Stimulated activated effector memory CD8-positive, alpha-beta T cell treated with anti-CD3 and anti-CD28 coated beads, Interleukin-12 subunit alpha, Interleukin-12 subunit beta, amount 100 ng/mL, for 72 hours (primary cell): ENCODE results near the gene DRAXIN.
A peak's percentile ranks its signal among the peaks of the same experiment; 100 is the strongest.

ENCODE experiments used
- ATAC-seq: fragments of 150-1000 bp; cut with Tn5 transposase; 2 replicates; pipeline ENCODE4 v1.10.0; 2021
- DNase-seq, 2 donors: peaks; one replicate each; pipeline ENCODE4 v3.0.0; 2021 to 2022; ENCODE audit warnings: low spot score in 2 of 2
- H3K27ac Mint-ChIP-seq: one replicate; pipeline ENCODE4 v1.8.0; 2022; ENCODE audit warnings: mild to moderate bottlenecking, mixed read lengths
- H3K36me3 Mint-ChIP-seq: one replicate; pipeline ENCODE4 v1.8.0; 2022; ENCODE audit warnings: mild to moderate bottlenecking, mixed read lengths
- H3K4me1 Mint-ChIP-seq: one replicate; pipeline ENCODE4 v1.8.0; 2022; ENCODE audit warnings: mixed read lengths
- H3K4me3 Mint-ChIP-seq: one replicate; pipeline ENCODE4 v1.8.0; 2022; ENCODE audit warnings: mild to moderate bottlenecking, mixed read lengths
- H3K9me3 Mint-ChIP-seq: one replicate; pipeline ENCODE4 v1.8.0; 2022; ENCODE audit warnings: mixed read lengths

Gene DRAXIN

DNA sequence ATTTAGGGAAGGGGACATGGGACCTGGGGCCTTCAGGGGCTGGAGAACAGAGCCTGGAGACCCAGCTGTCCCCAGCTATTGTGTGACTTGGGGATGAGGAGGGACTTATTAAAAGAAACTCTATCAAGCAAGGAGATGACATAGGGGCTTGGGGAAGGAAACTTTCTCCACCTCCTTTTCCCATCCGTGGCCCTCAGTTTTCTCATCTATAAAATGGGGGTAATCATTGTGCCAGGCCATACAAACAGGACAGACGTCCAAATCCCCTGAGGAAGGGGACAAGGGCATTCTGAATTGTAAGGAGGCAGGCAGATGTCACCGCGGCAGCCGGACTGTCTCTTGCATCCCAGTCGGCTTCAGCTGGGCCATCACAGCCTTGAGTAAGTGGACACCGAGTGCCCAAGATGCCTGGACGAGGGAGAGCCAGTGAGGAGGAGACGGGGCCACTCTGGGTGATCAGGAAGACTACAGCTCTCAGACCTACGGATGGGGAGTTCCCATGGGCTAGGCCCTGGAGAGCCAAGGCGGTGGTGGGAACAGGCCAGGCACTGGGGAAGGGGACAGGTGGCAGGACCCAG is 39.2 kb upstream of the DRAXIN start:
- H3K36me3 Mint-ChIP-seq: peaks cover 20% of the 10 kb centered on the region
- no peaks in the 10 kb centered on the region for H3K9me3 Mint-ChIP-seq
- ATAC-seq (no peak), DNase-seq (no peak)
- no peak overlapping the region for H3K27ac Mint-ChIP-seq
- H3K4me3 Mint-ChIP-seq: peak overlapping the region; percentile 3
- H3K4me1 Mint-ChIP-seq: peaks cover 30% of the 10 kb centered on the region

DNA sequence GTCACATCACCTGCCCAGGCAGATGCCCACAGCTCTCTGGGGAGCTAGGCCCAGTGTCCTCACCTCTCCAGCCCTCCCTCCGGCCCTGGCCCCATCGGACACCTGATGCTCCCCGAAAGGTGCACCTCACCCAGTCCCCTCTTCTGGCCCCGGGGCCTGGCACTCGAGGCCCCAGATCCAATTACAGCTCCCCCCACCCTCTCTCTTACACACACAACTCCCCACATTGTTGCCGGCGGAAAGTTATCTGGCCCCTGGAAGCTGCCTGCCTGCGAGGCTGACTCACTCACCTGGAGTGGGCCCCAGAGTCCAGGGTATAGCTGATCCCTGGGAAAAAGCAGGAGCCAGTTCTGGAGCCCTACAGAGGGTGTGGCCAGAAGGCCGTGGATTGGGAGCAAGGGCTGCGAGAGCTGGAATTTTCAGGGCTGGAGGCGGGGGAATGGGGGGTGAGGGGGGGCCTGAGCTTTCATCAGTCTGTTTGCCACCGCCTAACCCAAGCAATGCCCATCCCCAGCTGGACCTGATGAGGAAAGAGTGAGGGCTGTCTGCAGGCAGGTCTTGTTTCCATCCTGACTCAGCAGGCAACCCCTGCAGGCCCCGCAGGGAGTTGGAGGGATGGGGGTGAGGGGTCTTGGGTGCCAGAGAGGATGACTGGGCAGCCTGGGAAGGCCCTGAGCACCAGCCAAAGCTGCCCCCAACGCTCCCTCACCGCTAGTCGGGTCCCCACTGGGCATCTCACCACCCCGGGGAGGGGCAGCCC is 38.2 kb upstream of the DRAXIN start:
- H3K4me3 Mint-ChIP-seq: peak overlapping the region; percentile 67
- ATAC-seq (no peak), DNase-seq (no peak)
- peaks cover 28% of the 10 kb centered on the region for H3K36me3 Mint-ChIP-seq
- H3K9me3 Mint-ChIP-seq: no peaks in the 10 kb centered on the region
- H3K4me1 Mint-ChIP-seq: peaks cover 30% of the 10 kb centered on the region
- H3K27ac Mint-ChIP-seq: no peak overlapping the region

DNA sequence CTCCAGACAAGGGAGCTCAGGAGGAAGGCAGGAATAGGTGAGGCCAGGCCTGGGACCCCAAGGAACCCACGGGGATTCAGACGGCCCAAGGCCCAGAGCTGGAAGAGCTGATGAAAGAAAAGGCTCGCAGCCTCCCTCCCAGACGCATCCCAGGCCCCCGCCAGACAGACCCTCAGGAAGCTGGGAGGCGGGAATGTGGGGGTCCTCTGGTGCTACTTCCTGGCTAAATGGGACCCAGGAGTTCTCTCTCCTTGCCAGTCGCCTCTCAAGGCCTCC is 37.7 kb upstream of the DRAXIN start:
- H3K27ac Mint-ChIP-seq: no peak overlapping the region
- H3K4me1 Mint-ChIP-seq: peaks cover 30% of the 10 kb centered on the region
- no peak for ATAC-seq
- H3K4me3 Mint-ChIP-seq: peak overlapping the region; percentile 67
- peaks cover 30% of the 10 kb centered on the region for H3K36me3 Mint-ChIP-seq
- DNase-seq: no peak
- no peaks in the 10 kb centered on the region for H3K9me3 Mint-ChIP-seq

DNA sequence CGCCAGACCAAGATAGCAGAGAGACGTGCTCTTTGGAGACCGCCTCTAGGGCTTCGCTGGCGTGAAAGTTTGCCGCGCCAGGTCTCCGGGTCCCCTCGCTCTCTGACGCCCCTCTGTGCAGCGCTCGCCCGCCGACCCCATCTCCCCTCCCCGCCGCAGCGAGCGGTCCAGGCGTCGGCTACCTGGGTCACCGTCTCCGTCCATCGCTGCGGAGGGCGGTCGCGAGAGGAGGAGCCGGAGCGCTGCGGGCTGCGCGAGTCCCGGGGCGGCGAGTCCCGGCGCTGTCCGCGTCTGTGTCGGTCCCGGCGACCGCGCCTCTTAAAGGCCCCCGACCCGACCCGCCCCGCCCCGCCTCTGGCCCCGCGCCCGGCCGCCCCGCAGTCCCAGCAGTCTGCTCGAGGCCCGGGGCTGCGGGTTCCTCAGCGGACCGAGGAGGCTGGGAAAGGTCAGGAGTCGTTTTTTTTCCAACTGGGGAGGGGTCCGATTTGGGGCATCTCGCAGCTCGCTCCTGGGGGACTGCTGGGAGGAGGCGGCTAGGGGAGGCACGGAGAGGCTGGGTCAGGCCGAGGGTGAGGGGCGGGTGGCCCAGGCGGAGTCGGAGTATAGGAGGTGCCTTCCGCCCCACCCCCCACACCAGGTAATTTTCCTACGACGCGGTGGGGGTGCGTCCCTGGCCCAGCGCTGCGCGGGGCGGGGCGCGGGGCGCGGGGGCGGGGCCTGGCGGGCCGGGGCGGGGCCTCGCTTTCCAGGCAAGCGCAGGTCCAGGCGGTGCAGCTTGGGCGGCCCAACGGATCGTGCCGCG is 37.2 kb upstream of the DRAXIN start, which contains the start of the genes FBXO2 and FBXO44:
Gene FBXO2, minus strand, starts transcription at position 293 of the 802 bp plus-strand sequence. Its CDS starts 89 bp downstream, at position 204.
Gene FBXO44, plus strand, starts transcription at position 741 of the 802 bp plus-strand sequence. CDS start 959 bp downstream, outside the sequence.
- DNase-seq (peak; percentile 44 to 68), ATAC-seq (peak; percentile 69)
- Mint-ChIP-seq H3K27ac (peak within 1 kb of the TSS; percentile 50), H3K4me3 (peak within 1 kb of the TSS; percentile 67), H3K4me1 (peaks cover 30% of the 10 kb centered on the region), H3K9me3 (no peaks in the 10 kb centered on the region), H3K36me3 (peaks cover 35% of the 10 kb centered on the region)

DNA sequence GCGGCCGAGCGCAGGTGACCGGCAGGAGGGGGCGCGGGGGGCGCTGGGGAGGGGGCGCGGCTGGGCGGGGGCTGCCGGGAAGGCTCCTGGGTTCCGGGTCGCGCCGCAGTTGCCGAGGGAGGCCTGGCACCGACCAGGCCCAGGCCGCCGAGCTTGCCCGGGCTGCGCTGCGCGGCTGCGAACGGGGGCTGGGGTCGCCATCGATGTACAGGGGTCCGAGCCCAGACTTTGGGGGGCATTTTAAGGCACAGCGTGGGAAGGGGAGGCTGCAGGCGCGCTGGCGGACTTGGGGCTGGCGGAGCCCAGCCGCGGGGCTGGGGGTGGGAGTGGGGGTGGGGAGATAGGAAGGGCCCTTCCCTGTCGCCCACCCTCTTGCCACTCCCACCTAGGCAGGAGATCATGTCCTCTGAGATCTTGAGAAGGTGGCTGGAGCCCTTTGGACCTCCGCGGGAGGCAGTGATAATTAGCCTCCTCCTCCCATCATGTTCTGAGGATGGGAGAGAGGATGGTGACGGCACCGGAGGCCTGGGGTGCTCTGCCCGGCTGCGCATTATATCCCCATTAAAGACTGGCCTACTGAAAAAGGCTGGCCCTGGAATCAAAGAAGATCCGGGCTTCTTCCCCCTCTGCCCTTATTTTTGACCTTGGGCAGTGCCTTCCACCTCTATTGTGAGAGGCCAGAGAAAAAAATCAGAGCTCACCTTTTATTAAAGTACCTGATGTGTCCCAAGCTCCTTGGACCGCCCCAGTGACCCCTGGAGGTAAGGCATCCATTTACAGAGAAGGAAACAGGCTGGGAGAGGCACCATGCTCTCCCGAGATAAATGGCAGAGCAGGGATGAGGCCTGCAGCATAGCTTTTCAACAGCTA is 36.3 kb upstream of the DRAXIN start:
- peak overlapping the region; percentile 50 for H3K27ac Mint-ChIP-seq
- DNase-seq: no peak
- H3K36me3 Mint-ChIP-seq: peaks cover 42% of the 10 kb centered on the region
- peaks cover 24% of the 10 kb centered on the region for H3K4me1 Mint-ChIP-seq
- H3K4me3 Mint-ChIP-seq: peak overlapping the region; percentile 67
- H3K9me3 Mint-ChIP-seq: no peaks in the 10 kb centered on the region
- ATAC-seq: peak; percentile 33

DNA sequence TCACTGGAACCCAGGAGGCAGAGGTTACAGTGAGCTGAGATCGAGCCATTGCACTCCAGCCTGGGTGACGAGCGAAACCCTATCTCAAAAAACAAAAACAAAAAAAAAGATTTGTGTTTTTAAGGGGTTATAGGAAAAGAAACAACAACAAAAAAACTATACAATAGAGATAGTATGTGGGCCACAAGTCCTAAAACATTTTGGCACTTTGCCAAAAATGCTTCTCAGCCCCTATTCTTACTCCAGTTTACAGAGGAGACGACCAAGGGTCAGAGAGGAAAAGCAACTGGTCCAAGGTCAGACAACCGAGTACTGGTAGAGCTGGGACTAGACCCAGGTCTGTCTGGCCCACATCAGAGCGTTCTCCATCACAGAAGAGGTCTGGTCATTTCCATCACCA is 33.9 kb upstream of the DRAXIN start:
- H3K4me3 Mint-ChIP-seq: no peak overlapping the region
- no peak overlapping the region for H3K27ac Mint-ChIP-seq
- DNase-seq (no peak), ATAC-seq (no peak)
- H3K9me3 Mint-ChIP-seq: no peaks in the 10 kb centered on the region
- peaks cover 55% of the 10 kb centered on the region for H3K36me3 Mint-ChIP-seq
- peaks cover 9% of the 10 kb centered on the region for H3K4me1 Mint-ChIP-seq

DNA sequence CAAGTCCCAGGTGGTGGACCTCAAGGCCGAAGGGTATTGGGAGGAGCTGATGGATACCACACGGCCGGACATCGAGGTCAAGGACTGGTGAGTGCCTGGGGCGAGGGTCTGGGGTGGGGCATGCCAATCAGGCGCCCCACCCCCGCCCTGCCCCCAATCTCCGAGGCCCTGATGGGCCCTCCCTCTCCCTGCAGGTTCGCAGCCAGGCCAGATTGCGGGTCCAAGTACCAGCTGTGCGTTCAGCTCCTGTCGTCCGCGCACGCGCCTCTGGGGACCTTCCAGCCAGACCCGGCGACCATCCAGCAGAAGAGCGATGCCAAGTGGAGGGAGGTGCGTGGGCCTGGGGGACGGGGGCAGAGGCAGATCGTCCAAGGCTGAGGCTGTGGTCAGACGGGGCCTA is 33.0 kb upstream of the DRAXIN start:
- peaks cover 59% of the 10 kb centered on the region for H3K36me3 Mint-ChIP-seq
- no peaks in the 10 kb centered on the region for H3K9me3 Mint-ChIP-seq
- ATAC-seq (no peak), DNase-seq (no peak)
- H3K4me3 Mint-ChIP-seq: no peak overlapping the region
- peaks cover 9% of the 10 kb centered on the region for H3K4me1 Mint-ChIP-seq
- H3K27ac Mint-ChIP-seq: peak overlapping the region; percentile 54

DNA sequence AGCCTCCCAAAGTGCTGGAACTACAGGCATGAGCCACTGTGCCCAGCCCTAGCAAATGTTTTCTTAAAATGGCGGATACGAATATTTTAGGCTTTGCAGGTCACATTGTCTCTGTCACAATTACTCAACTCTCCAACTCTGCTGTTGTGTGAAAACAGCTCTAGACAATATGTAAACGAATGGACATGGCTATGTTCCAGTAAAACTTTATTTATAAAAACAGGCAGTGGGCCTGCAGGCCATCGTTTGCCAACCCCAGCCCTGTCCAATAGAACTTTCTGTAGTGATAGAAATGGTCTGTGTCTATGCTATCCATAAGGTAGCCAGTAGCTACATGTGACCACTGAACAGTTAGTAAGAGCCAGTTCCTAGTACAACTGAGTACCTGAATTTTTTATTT is 31.8 kb upstream of the DRAXIN start:
- no peak for DNase-seq
- Mint-ChIP-seq H3K4me3 (no peak overlapping the region), H3K4me1 (peaks cover 9% of the 10 kb centered on the region), H3K36me3 (peaks cover 59% of the 10 kb centered on the region), H3K27ac (no peak overlapping the region), H3K9me3 (no peaks in the 10 kb centered on the region)
- no peak for ATAC-seq

DNA sequence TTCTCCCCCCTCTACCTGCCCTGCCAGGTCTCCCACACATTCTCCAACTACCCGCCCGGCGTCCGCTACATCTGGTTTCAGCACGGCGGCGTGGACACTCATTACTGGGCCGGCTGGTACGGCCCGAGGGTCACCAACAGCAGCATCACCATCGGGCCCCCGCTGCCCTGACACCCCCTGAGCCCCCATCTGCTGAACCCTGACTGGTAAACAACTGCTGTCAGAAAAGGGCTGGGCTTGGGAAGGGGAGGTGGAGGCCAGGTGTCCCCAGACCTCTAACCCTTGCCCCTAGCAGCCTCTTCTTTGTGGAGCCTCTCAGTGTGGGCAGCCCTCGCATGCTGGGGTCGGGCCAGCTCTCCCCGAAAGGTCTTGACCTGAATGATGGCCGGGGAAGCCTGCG is 30.4 kb upstream of the DRAXIN start:
- Mint-ChIP-seq H3K36me3 (peaks cover 51% of the 10 kb centered on the region), H3K9me3 (no peaks in the 10 kb centered on the region), H3K4me1 (no peaks in the 10 kb centered on the region), H3K27ac (no peak overlapping the region), H3K4me3 (no peak overlapping the region)
- ATAC-seq (no peak), DNase-seq (no peak)

DNA sequence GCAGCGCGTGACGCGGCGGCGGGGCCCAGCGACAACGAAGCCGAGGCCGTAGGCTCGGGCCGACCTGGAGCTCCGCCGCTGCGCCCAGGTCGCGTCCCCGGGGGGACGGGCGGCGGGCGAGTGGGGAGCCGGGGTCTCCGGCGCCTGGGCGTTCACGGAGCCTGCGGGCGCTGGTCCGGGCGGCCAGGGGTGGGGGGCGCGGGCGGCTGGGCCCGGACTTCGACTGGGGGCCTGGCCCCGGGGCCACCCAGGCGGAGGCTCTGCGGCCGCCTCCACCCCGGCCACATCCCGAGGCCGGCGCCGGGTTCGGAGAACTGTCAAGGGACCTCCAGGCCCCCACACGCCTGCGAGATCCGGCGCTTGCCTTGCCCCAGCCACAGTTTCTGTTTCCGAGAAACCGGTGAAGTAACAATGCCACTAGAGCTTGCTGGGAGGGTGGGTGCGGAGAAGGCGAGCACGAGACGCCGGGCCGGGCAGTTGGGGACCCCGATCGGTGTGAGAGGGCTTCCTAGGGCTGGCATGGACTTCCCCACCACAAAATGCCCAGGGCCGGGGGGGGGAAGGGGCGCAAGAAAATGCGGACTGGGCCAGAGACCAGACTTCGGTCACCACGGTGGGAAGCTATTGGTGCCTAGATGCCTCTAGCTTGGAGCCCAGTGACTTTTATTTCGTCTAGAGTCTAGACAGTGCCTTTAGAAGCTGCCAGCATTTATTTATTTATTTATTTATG is 27.0 kb upstream of the DRAXIN start:
- Mint-ChIP-seq H3K4me1 (peaks cover 7% of the 10 kb centered on the region), H3K36me3 (peaks cover 29% of the 10 kb centered on the region), H3K27ac (no peak overlapping the region), H3K4me3 (peak overlapping the region; percentile 60), H3K9me3 (no peaks in the 10 kb centered on the region)
- DNase-seq (peak; percentile 47 to 83), ATAC-seq (peak; percentile 77)

DNA sequence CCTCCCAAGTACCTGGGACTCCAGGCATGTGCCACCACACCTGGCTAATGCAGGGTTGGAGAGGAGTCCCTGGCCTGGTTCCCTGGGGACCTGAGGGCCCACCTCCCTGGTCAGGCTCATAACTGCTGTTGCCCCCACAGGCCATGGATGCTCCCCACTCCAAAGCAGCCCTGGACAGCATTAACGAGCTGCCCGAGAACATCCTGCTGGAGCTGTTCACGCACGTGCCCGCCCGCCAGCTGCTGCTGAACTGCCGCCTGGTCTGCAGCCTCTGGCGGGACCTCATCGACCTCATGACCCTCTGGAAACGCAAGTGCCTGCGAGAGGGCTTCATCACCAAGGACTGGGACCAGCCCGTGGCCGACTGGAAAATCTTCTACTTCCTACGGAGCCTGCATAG is 23.0 kb upstream of the DRAXIN start:
- ATAC-seq: no peak
- DNase-seq: no peak
- H3K4me3 Mint-ChIP-seq: no peak overlapping the region
- peak overlapping the region; percentile 83 for H3K27ac Mint-ChIP-seq
- H3K4me1 Mint-ChIP-seq: peaks cover 13% of the 10 kb centered on the region
- H3K9me3 Mint-ChIP-seq: no peaks in the 10 kb centered on the region
- peaks cover 29% of the 10 kb centered on the region for H3K36me3 Mint-ChIP-seq

DNA sequence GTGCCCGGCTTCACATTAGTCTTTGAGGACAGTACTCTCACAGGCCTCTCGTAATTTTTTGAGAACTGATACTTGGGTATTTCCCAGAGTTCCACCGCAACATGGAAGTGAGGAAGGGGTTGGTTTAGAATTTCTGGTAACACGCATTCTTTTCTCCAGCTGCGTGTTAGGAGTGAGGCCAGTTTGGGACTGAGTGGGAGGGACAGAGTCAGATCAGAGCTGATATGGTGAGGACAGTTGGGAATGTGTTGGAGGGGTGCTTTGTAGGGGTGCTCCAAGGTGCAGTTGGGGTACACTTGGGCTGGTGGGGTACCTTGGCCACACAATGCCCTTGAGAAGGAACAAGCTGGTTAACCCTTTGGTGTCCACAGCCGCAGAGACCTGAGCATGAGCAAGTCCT is 20.8 kb upstream of the DRAXIN start:
- Mint-ChIP-seq H3K4me1 (peaks cover 16% of the 10 kb centered on the region), H3K4me3 (no peak overlapping the region), H3K27ac (peak overlapping the region; percentile 68), H3K9me3 (no peaks in the 10 kb centered on the region), H3K36me3 (peaks cover 51% of the 10 kb centered on the region)
- no peak for DNase-seq
- no peak for ATAC-seq

DNA sequence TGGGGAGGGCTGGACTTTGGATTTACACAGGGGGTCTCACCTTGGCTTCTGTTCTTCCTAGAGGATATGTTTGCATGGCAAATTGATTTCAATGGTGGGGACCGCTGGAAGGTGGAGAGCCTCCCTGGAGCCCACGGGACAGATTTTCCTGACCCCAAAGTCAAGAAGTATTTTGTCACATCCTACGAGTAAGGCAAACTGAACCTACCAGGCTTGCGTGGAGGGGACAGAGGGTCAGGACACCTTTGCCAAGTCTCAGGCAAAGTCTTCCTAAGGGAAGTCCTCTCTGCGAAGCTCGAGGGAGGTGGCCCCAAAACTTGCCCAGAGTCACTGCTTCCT is 20.3 kb upstream of the DRAXIN start:
- Mint-ChIP-seq H3K9me3 (no peaks in the 10 kb centered on the region), H3K36me3 (peaks cover 53% of the 10 kb centered on the region), H3K4me3 (no peak overlapping the region), H3K27ac (no peak overlapping the region), H3K4me1 (peaks cover 20% of the 10 kb centered on the region)
- ATAC-seq (no peak), DNase-seq (no peak)

DNA sequence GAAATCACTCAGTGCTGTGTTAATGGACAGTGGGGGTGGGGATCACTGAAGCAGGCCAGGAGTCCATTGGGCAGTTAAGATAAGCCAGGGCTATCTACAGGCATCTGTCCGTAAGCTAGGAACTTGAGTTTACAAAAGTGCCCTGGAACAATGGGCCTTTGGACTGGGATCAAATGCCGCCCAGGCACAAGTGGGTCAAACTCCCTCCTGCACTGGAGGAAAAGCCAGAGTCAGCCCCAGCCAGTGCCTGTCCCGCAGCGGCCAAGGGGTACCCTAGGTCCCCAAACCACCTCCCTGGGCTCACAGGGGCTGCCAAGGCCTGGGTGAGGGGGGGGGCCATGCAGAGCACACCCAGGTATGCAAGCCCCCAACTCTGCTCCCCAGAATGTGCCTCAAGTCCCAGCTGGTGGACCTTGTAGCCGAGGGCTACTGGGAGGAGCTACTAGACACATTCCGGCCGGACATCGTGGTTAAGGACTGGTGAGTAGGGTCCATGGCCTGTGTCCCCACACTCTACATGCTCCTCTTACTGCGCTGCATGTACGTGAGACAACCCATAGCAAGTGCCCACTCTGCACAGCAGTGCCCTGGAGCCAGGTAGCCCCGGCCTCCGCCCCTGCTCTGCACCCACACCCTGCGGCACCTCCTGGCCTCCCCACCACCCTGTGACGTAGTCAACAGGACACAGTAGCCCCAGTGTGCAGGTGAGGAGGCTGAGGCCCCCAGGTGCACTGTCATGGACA is 19.8 kb upstream of the DRAXIN start:
- no peak for DNase-seq
- no peak for ATAC-seq
- H3K27ac Mint-ChIP-seq: peak overlapping the region; percentile 45
- no peaks in the 10 kb centered on the region for H3K9me3 Mint-ChIP-seq
- H3K4me1 Mint-ChIP-seq: peaks cover 20% of the 10 kb centered on the region
- peaks cover 47% of the 10 kb centered on the region for H3K36me3 Mint-ChIP-seq
- no peak overlapping the region for H3K4me3 Mint-ChIP-seq
